ENCODE data around the gene ASNSD1. TPM values are rescaled to one million over a fixed set of nuclear protein-coding genes. Genes with fewer than 3 reads are reported as not detected.
A peak's percentile ranks its signal among the peaks of the same experiment; 100 is the strongest.

Gene ASNSD1
- polyA plus RNA-seq, 1 of the 3 experiments (the other 2 are of a cell fraction): 15.5 TPM

GRCh38 chr2:189633392-189633811 is 27.9 kb upstream of the ASNSD1 start:
- Histone ChIP-seq H3K79me2 (ENCODE audit: insufficient read depth) (no peaks in the 10 kb centered on the region), H3K9me3 (no peaks in the 10 kb centered on the region), H3K27ac (ENCODE audit: low read depth in 2 of 2, low read length in 1 of 2) (no peak overlapping the region), H3F3A (replicated peaks; ENCODE audit: insufficient read depth) (peaks cover 3% of the 10 kb centered on the region), H3K27me3 (ENCODE audit: insufficient read depth) (no peaks in the 10 kb centered on the region), H4K20me1 (ENCODE audit: insufficient read depth) (no peaks in the 10 kb centered on the region), H3K4me3 (ENCODE audit: low read depth in 2 of 2, low read length in 1 of 2) (no peak overlapping the region), H3K9ac (no peak overlapping the region), H3K4me1 (ENCODE audit: control insufficient read depth in 1 of 2, insufficient read depth in 2 of 2, low read depth in 1 of 2, low read length in 1 of 2) (0 out of 4 replicates have a peak, but pooled peaks cover 0 to 4% of the 10 kb centered on the region in 2 experiments), H3K9me2 (no peaks in the 10 kb centered on the region), H2AFZ (ENCODE audit: low read depth) (no peak overlapping the region), H3K36me3 (replicated peaks in 1 of 2; ENCODE audit: control insufficient read depth in 1 of 2, insufficient read depth in 2 of 2, low read length in 1 of 2) (no peaks in the 10 kb centered on the region), H3K4me2 (no peak overlapping the region)
- no peak for DNase-seq
- POLR2A ChIA-PET: no interaction called here
- WGBS (ENCODE audit: low lambda C conversion rate): 86% methylated on average over 4 of the region's 5 CpGs
- TF ChIP-seq CTCF (IDR thresholded peaks at IDR 0.05) (peak; percentile 46), RAD21 (IDR thresholded peaks at IDR 0.05; ENCODE audit: low read length) (peak; percentile 24; the same call in 1 of the 2 replicates), FOSL2 (IDR thresholded peaks at IDR 0.05; ENCODE audit: borderline replicate concordance, low read depth) (no peak)
- CTCF ChIA-PET: interaction anchor here (1.4 kb wide), 1 partner anchor 10 kb away, joined by 4 read pairs; no protein-coding TSS in a partner anchor

- Histone ChIP-seq H3K27ac (ENCODE audit: low read depth in 2 of 2, low read length in 1 of 2) (no peak overlapping the region), H3K9me2 (no peaks in the 10 kb centered on the region), H3K4me1 (ENCODE audit: control insufficient read depth in 1 of 2, insufficient read depth in 2 of 2, low read depth in 1 of 2, low read length in 1 of 2) (no peaks in the 10 kb centered on the region), H2AFZ (ENCODE audit: low read depth) (no peak overlapping the region), H3K4me2 (no peak overlapping the region), H3K9me3 (no peaks in the 10 kb centered on the region), H4K20me1 (ENCODE audit: insufficient read depth) (no peaks in the 10 kb centered on the region), H3K9ac (no peak overlapping the region), H3K27me3 (ENCODE audit: insufficient read depth) (no peaks in the 10 kb centered on the region), H3K4me3 (ENCODE audit: low read depth in 2 of 2, low read length in 1 of 2) (no peak overlapping the region), H3K79me2 (ENCODE audit: insufficient read depth) (no peaks in the 10 kb centered on the region), H3K36me3 (replicated peaks in 1 of 2; ENCODE audit: control insufficient read depth in 1 of 2, insufficient read depth in 2 of 2, low read length in 1 of 2) (no peaks in the 10 kb centered on the region), H3F3A (replicated peaks; ENCODE audit: insufficient read depth) (peaks cover 3% of the 10 kb centered on the region)
- 86% methylated on average over 2 of the region's 2 CpGs for WGBS (ENCODE audit: low lambda C conversion rate)
- CTCF ChIA-PET: interaction anchor here (1.1 to 4.6 kb wide), 2 partner anchors 15 to 25 kb away, joined by 5 to 19 read pairs; partner anchors contain the start of gene ASNSD1
- no peak for TF ChIP-seq ELF1 (IDR thresholded peaks at IDR 0.05)
- TF ChIP-seq FOXM1 (IDR thresholded peaks at IDR 0.05; ENCODE audit: low read depth): no peak
- TF ChIP-seq PBX3 (IDR thresholded peaks at IDR 0.05): no peak
- TF ChIP-seq MEF2A (IDR thresholded peaks at IDR 0.05; ENCODE audit: borderline replicate concordance, low read depth): no peak
- no peak for TF ChIP-seq REST (IDR thresholded peaks at IDR 0.05; ENCODE audit: low read depth, low read length)
- no peak for TF ChIP-seq CHD2 (IDR thresholded peaks at IDR 0.05; ENCODE audit: low read length, partially characterized antibody)
- no peak for TF ChIP-seq RCOR1 (IDR thresholded peaks at IDR 0.05; ENCODE audit: low read length)
- TF ChIP-seq SMC3 (IDR thresholded peaks at IDR 0.05; ENCODE audit: low read depth, low read length): no peak
- no peak for TF ChIP-seq SIN3A (IDR thresholded peaks at IDR 0.05; ENCODE audit: borderline replicate concordance, low read depth, low read length)
- TF ChIP-seq TEAD4 (IDR thresholded peaks at IDR 0.05; ENCODE audit: borderline replicate concordance, insufficient read depth): no peak
- TF ChIP-seq NRF1 (IDR thresholded peaks at IDR 0.05; ENCODE audit: low read depth, low read length): no peak
- TF ChIP-seq EZH2phosphoT487 (IDR thresholded peaks at IDR 0.05; ENCODE audit: borderline replicate concordance, low read depth): no peak
- TF ChIP-seq POLR2AphosphoS5 (IDR thresholded peaks at IDR 0.05; ENCODE audit: low read depth, low read length): no peak
- TF ChIP-seq RXRA (IDR thresholded peaks at IDR 0.05; ENCODE audit: borderline replicate concordance, low read depth): no peak
- POLR2A ChIA-PET: no interaction called here
- no peak for DNase-seq
These were observed 25.9 kb upstream of the ASNSD1 start for GRCh38 chr2:189635353-189635752.
